Measurements from ENCODE around the gene FMN1.

The FMN1 gene

GRCh38 chr15:32905481-32905880 lies 289.0 kb downstream of the FMN1 start:
- no peak for DNase-seq

GRCh38 chr15:32904448-32904847 lies 290.1 kb downstream of the FMN1 start:
- DNase-seq, result no peak

- no peak for DNase-seq
These were observed 290.8 kb downstream of the FMN1 start for GRCh38 chr15:32903591-32904290.

GRCh38 chr15:32901995-32902394 lies 292.5 kb downstream of the FMN1 start:
- DNase-seq, result no peak

- DNase-seq, result no peak
These were observed 293.3 kb downstream of the FMN1 start for GRCh38 chr15:32901192-32901591.

GRCh38 chr15:32899126-32899596 lies 295.4 kb downstream of the FMN1 start:
- no peak for DNase-seq

- no peak for DNase-seq
These were observed 296.1 kb downstream of the FMN1 start for GRCh38 chr15:32898414-32898813.

GRCh38 chr15:32893421-32893820 lies 301.1 kb downstream of the FMN1 start:
- DNase-seq, result no peak

- no peak for DNase-seq
These were observed 305.3 kb downstream of the FMN1 start for GRCh38 chr15:32889214-32889613.

- no peak for DNase-seq
These were observed 306.2 kb downstream of the FMN1 start for GRCh38 chr15:32888221-32888761.

GRCh38 chr15:32887090-32887489 lies 307.4 kb downstream of the FMN1 start:
- no peak for DNase-seq

GRCh38 chr15:32886459-32886858 lies 308.1 kb downstream of the FMN1 start:
- no peak for DNase-seq

GRCh38 chr15:32885713-32886112 lies 308.8 kb downstream of the FMN1 start:
- no peak for DNase-seq

GRCh38 chr15:32884146-32884545 lies 310.4 kb downstream of the FMN1 start:
- no peak for DNase-seq

- no peak for DNase-seq
These were observed 311.6 kb downstream of the FMN1 start for GRCh38 chr15:32882955-32883354.

GRCh38 chr15:32881528-32881927 lies 313.0 kb downstream of the FMN1 start:
- DNase-seq, result no peak

- no peak for DNase-seq
These were observed 313.9 kb downstream of the FMN1 start for GRCh38 chr15:32880642-32881041.

- DNase-seq, result no peak
These were observed 314.5 kb downstream of the FMN1 start for GRCh38 chr15:32879980-32880379.

GRCh38 chr15:32878869-32879805 lies 315.4 kb downstream of the FMN1 start:
- DNase-seq, result no peak

GRCh38 chr15:32878342-32878741 lies 316.2 kb downstream of the FMN1 start:
- no peak for DNase-seq

- DNase-seq, result no peak
These were observed 317.1 kb downstream of the FMN1 start for GRCh38 chr15:32877252-32878019.

- DNase-seq, result no peak
These were observed 321.0 kb downstream of the FMN1 start for GRCh38 chr15:32873284-32874114.

Measured in stimulated activated CD4-positive, alpha-beta T cell treated with anti-CD3 and anti-CD28 coated beads, Interleukin-4, amount 100 ng/mL, for 4 hours (primary cell).